Naive thymus-derived CD8-positive, alpha-beta T cell (primary cell): ENCODE data around the gene IL3. TPM values are rescaled to one million over a fixed set of nuclear protein-coding genes. Genes with fewer than 3 reads are reported as not detected.

Source experiments
- ATAC-seq, 2 donors: fragments of 150-1000 bp; cut with Tn5 transposase in 1 of 2; sonication (Bioruptor Pico), chemical (Tn5 transposase) in 1 of 2; 1 replicate in 1 of 2; 2 replicates in 1 of 2; pipeline ENCODE4 v1.10.0; 2021; ENCODE audit warnings: mild to moderate bottlenecking in 2 of 2, moderate library complexity in 2 of 2
- POLR2A ChIA-PET: fragments of 350-600 bp; sonication (Branson Sonifier 250); formaldehyde crosslinking; loops from one replicate; lab custom pipeline; 2021; ENCODE audit warnings: antibody characterized with exemption; lab: Charles Lee
- DNase-seq, 10 donors: peaks; one replicate each; pipeline versions ENCODE4 v3.0.0 to v3.0.0-alpha.2; 2020 to 2022
- H3K27ac Mint-ChIP-seq, 10 donors: one replicate each; pipeline ENCODE4 v1.8.0; 2020 to 2022; ENCODE audit warnings: mild to moderate bottlenecking in 10 of 10, mixed read lengths in 10 of 10, moderate library complexity in 4 of 10, inconsistent platforms in 1 of 10
- H3K27me3 Mint-ChIP-seq, 5 donors: one replicate each; pipeline ENCODE4 v1.8.0; 2021 to 2022; ENCODE audit warnings: mixed read lengths in 5 of 5
- H3K36me3 Mint-ChIP-seq, 3 donors: one replicate each; pipeline ENCODE4 v1.8.0; 2020 to 2022; ENCODE audit warnings: mixed read lengths in 3 of 3, mild to moderate bottlenecking in 2 of 3, inconsistent platforms in 1 of 3
- H3K4me1 Mint-ChIP-seq, 4 donors: one replicate each; pipeline ENCODE4 v1.8.0; 2021 to 2022; ENCODE audit warnings: mixed read lengths in 4 of 4
- H3K4me3 Mint-ChIP-seq, 10 donors: one replicate each; pipeline ENCODE4 v1.8.0; 2020 to 2022; ENCODE audit warnings: mild to moderate bottlenecking in 10 of 10, mixed read lengths in 10 of 10, moderate library complexity in 6 of 10, inconsistent platforms in 1 of 10
- H3K9me3 Mint-ChIP-seq, 9 donors: one replicate each; pipeline ENCODE4 v1.8.0; 2020 to 2022; ENCODE audit warnings: mixed read lengths in 9 of 9, mild to moderate bottlenecking in 3 of 9, inconsistent platforms in 1 of 9, moderate library complexity in 1 of 9
- polyA plus RNA-seq, 3 donors: library from polyadenylated mRNA; unstranded; fragments of 300-500 nt; fragmentation: Illumina TruSeq; gene quantifications; one replicate each; pipeline ENCODE4 v1.2.3, GENCODE V29; 2021
- total RNA-seq, 8 experiments: library from RNA in 2 of 8; stranded (reverse) in 2 of 8; gene quantifications; one replicate each; pipeline ENCODE4 v1.2.3 and lab custom pipeline; 2021 to 2026

IL3 gene
- not detected for total RNA-seq
- not detected for polyA plus RNA-seq
- total RNA-seq (lab: John Stamatoyannopoulos, UW): 0 to 1.1 (median 0.04) reads per million in 6 experiments

DNA sequence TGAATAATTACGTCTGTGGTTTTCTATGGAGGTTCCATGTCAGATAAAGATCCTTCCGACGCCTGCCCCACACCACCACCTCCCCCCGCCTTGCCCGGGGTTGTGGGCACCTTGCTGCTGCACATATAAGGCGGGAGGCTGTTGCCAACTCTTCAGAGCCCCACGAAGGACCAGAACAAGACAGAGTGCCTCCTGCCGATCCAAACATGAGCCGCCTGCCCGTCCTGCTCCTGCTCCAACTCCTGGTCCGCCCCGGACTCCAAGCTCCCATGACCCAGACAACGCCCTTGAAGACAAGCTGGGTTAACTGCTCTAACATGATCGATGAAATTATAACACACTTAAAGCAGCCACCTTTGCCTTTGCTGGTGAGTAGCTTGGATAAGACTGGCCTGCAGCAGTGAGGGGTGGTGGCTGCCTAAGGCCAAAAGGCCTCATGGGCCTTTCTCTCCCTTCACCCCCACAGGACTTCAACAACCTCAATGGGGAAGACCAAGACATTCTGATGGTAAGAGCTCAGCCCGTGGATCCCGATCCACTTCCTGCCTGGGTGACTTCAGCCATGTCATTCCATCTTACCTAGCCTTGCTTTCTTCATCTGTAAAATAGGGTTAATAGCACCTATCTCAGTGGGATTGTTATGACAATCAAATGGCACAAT, at the start of gene IL3:
IL3 (plus strand) TSS at position 155 of the 661 bp plus-strand sequence; CDS start at position 207, 52 bp downstream.
- Mint-ChIP-seq H3K36me3 (no peaks in the 10 kb centered on the region), H3K9me3 (no peaks in the 10 kb centered on the region), H3K4me3 (no peak within 1 kb of the TSS), H3K27ac (peak within 1 kb of the TSS in 4 of 10 donors; percentile 17 to 40 (median 30)), H3K27me3 (no peaks in the 10 kb centered on the region), H3K4me1 (peaks cover 18 to 38% (median 33%) of the 10 kb centered on the region in 4 donors)
- POLR2A ChIA-PET: interaction anchor here (0.6 kb wide), 1 partner anchor 933 kb away, joined by 3 read pairs; no protein-coding TSS in a partner anchor
- DNase-seq (peak in 2 of 10 donors; percentile 15 to 54), ATAC-seq (no peak)

- H3K9me3 Mint-ChIP-seq: no peaks in the 10 kb centered on the region
- peak overlapping the region in 3 of 10 donors; percentile 18 to 90 (median 35) for H3K27ac Mint-ChIP-seq
- peaks cover 14 to 31% (median 26%) of the 10 kb centered on the region in 4 donors for H3K4me1 Mint-ChIP-seq
- H3K4me3 Mint-ChIP-seq: peak overlapping the region; percentile 74 to 89 (median 80)
- H3K27me3 Mint-ChIP-seq: peaks cover 3 to 24% (median 20%) of the 10 kb centered on the region in 5 donors
- DNase-seq: peak in 1 of 10 donors; percentile 57
- H3K36me3 Mint-ChIP-seq: no peaks in the 10 kb centered on the region
- ATAC-seq: peak in 1 of 2 donors; percentile 25
- POLR2A ChIA-PET: interaction anchor here (0.8 kb wide), 1 partner anchor 10 kb away, joined by 4 read pairs; no protein-coding TSS in a partner anchor
Observed at GRCh38 chr5:132010989-132011621, 49.4 kb upstream of the IL3 start.

DNA sequence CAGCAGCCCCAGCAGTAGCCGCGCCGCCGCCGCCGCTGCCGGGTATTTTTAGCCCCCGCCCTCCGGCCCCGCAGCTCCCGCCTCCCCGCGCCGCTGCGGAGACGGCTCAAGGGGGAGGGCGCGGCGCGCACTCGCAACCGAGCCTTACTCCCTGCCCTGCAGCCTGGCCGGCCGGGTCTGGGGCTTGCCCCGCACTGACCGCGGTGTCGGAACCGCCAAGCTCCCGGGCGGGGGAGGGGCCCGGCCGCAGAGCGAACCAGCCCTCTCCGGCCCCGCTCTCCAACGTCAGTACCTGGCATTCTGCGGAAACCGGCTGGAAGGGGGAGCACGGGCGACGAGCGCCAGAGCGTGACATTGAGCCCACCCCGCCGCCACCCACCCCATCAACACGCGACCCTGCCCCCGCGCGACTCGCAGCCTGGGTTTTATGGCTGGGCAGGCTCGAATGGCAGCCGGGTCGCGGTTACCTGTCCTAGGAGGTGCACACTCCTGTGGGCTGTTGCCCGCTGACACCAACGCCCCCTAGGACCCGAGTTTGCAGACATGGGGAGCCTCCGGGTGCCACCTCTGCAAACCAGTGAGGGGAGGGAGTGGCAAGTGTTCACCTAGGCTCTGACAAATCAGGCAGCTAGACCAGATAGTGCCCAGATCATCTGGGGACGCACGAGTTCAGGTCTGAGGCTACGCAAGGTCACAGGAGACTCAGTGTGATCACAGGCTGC, 48.7 kb upstream of the IL3 start, which contains the start of gene ACSL6:
ACSL6 (minus strand) TSS at position 37 of the 722 bp plus-strand sequence. CDS start 105 bp downstream, outside the sequence.
- ATAC-seq (peak; percentile 71 to 82), DNase-seq (peak in 9 of 10 donors; percentile 10 to 58 (median 39))
- no peaks in the 10 kb centered on the region for H3K9me3 Mint-ChIP-seq
- peak within 1 kb of the TSS; percentile 74 to 89 (median 80) for H3K4me3 Mint-ChIP-seq
- peaks cover 4 to 31% (median 21%) of the 10 kb centered on the region in 5 donors for H3K27me3 Mint-ChIP-seq
- peaks cover 16 to 38% (median 29%) of the 10 kb centered on the region in 4 donors for H3K4me1 Mint-ChIP-seq
- H3K36me3 Mint-ChIP-seq: no peaks in the 10 kb centered on the region
- peak within 1 kb of the TSS in 4 of 10 donors; percentile 23 to 90 (median 36) for H3K27ac Mint-ChIP-seq
- POLR2A ChIA-PET: interaction anchor here (0.8 kb wide), 1 partner anchor 10 kb away, joined by 4 read pairs; no protein-coding TSS in a partner anchor

GRCh38 chr5:132012371-132013005, 48.0 kb upstream of the IL3 start:
- H3K36me3 Mint-ChIP-seq: no peaks in the 10 kb centered on the region
- H3K4me1 Mint-ChIP-seq: peaks cover 21 to 41% (median 33%) of the 10 kb centered on the region in 4 donors
- peaks cover 4 to 38% (median 21%) of the 10 kb centered on the region in 5 donors for H3K27me3 Mint-ChIP-seq
- peak in 3 of 10 donors; percentile 29 to 32 (median 31) for DNase-seq
- peak overlapping the region in 1 of 10 donors; percentile 68 for H3K27ac Mint-ChIP-seq
- H3K4me3 Mint-ChIP-seq: peak overlapping the region; percentile 59 to 83 (median 75)
- no peaks in the 10 kb centered on the region for H3K9me3 Mint-ChIP-seq
- ATAC-seq: peak in 1 of 2 donors; percentile 36
- POLR2A ChIA-PET: no interaction called here

GRCh38 chr5:132013006-132013689, 47.3 kb upstream of the IL3 start:
- peaks cover 22 to 43% (median 31%) of the 10 kb centered on the region in 4 donors for H3K4me1 Mint-ChIP-seq
- no peaks in the 10 kb centered on the region for H3K36me3 Mint-ChIP-seq
- H3K9me3 Mint-ChIP-seq: no peaks in the 10 kb centered on the region
- H3K4me3 Mint-ChIP-seq: peak overlapping the region in 4 of 10 donors; percentile 14 to 57 (median 32)
- DNase-seq (peak in 1 of 10 donors; percentile 11), ATAC-seq (no peak)
- POLR2A ChIA-PET: no interaction called here
- peaks cover 4 to 44% (median 21%) of the 10 kb centered on the region in 5 donors for H3K27me3 Mint-ChIP-seq
- peak overlapping the region in 1 of 10 donors; percentile 68 for H3K27ac Mint-ChIP-seq

DNA sequence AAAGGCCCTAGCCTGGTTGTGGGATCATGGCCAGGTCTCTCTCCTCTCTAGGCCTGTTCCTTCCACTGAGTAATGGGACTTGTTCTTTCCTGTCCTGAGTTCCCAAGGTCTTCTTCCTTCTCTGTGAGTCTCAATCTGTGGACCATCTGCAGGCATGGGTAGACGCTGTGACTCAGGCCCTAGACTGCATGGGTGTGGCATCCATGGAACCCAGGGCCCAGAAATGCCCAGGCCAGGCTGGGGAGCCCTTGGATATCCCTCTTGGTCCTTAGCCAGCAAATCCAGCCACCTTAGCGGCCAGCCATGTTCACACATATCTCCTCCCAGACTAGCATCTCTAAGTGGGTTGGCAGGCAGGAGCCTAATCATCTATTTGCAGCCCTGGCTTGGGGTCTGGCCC, 46.7 kb upstream of the IL3 start:
- ATAC-seq (no peak), DNase-seq (peak in 1 of 10 donors; percentile 9)
- peaks cover 22 to 43% (median 31%) of the 10 kb centered on the region in 4 donors for H3K4me1 Mint-ChIP-seq
- no peaks in the 10 kb centered on the region for H3K9me3 Mint-ChIP-seq
- POLR2A ChIA-PET: no interaction called here
- peak overlapping the region in 6 of 10 donors; percentile 14 to 57 (median 22) for H3K4me3 Mint-ChIP-seq
- H3K36me3 Mint-ChIP-seq: no peaks in the 10 kb centered on the region
- peaks cover 4 to 45% (median 21%) of the 10 kb centered on the region in 5 donors for H3K27me3 Mint-ChIP-seq
- peak overlapping the region in 1 of 10 donors; percentile 58 for H3K27ac Mint-ChIP-seq

- H3K9me3 Mint-ChIP-seq: no peaks in the 10 kb centered on the region
- H3K36me3 Mint-ChIP-seq: no peaks in the 10 kb centered on the region
- H3K4me3 Mint-ChIP-seq: no peak overlapping the region
- H3K27me3 Mint-ChIP-seq: peaks cover 4 to 34% (median 9%) of the 10 kb centered on the region in 5 donors
- DNase-seq (no peak), ATAC-seq (no peak)
- H3K27ac Mint-ChIP-seq: no peak overlapping the region
- peaks cover 22 to 44% (median 41%) of the 10 kb centered on the region in 4 donors for H3K4me1 Mint-ChIP-seq
- POLR2A ChIA-PET: no interaction called here
Observed at GRCh38 chr5:132016721-132017250, 43.7 kb upstream of the IL3 start.

- ATAC-seq (no peak), DNase-seq (peak in 1 of 10 donors; percentile 13)
- POLR2A ChIA-PET: no interaction called here
- H3K36me3 Mint-ChIP-seq: no peaks in the 10 kb centered on the region
- H3K27me3 Mint-ChIP-seq: peaks cover 4 to 32% (median 8%) of the 10 kb centered on the region in 5 donors
- H3K4me1 Mint-ChIP-seq: peaks cover 21 to 40% (median 37%) of the 10 kb centered on the region in 4 donors
- H3K9me3 Mint-ChIP-seq: no peaks in the 10 kb centered on the region
- no peak overlapping the region for H3K4me3 Mint-ChIP-seq
- H3K27ac Mint-ChIP-seq: no peak overlapping the region
Observed at GRCh38 chr5:132017316-132017715, 43.1 kb upstream of the IL3 start.

DNA sequence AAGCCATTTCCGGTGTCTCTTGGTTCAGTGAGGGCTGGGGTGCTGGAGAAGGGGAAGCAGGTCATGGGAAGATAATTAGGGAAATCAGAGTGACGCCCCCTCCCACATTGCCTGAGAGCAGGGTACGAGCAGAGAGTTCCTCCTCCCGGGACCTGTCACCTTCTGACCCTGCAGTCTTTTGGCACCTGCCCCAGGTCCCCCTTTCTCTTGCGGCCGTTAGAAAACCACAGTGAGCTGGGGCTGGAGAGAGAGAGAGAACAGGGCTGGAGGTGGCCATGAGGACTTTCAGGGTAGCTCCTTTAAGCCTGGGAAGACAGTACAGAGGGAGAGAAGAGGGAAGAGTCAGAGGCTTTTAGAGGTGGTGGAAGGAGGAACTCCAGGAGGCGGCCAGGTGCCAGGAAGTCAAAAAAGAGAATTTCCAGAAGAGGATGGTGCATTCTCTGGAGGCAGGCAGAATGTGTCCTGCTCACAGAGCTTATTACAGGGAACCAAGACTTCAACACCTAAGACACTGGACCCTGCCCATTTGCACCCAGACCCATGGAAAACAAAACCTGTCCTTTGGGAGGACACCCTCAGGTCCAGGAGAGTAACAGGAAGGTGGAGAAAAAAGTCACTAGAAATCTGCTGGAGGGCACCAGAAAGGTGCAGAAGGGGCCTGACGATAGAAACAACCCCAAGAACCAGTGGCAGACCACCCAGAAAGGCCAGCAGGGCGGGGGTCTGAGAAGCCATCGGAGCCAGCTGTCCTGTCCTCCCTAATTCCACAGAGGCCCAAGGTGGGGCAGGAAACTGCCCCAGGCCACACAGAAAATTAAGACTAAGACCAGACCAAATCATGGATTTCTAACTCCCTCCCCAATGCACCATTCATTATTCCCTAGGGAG, 42.5 kb upstream of the IL3 start:
- ATAC-seq: no peak
- POLR2A ChIA-PET: no interaction called here
- Mint-ChIP-seq H3K4me1 (peaks cover 18 to 35% (median 33%) of the 10 kb centered on the region in 4 donors), H3K36me3 (no peaks in the 10 kb centered on the region), H3K27ac (peak overlapping the region in 3 of 10 donors; percentile 6 to 39 (median 15)), H3K9me3 (no peaks in the 10 kb centered on the region), H3K4me3 (peak overlapping the region in 1 of 10 donors; percentile 8), H3K27me3 (peaks cover 1 to 25% (median 3%) of the 10 kb centered on the region in 5 donors)
- peak in 1 of 10 donors; percentile 7 for DNase-seq

GRCh38 chr5:132019337-132019736, 41.1 kb upstream of the IL3 start:
- POLR2A ChIA-PET: no interaction called here
- Mint-ChIP-seq H3K27me3 (peaks cover 0 to 25% (median 2%) of the 10 kb centered on the region in 5 donors), H3K4me3 (no peak overlapping the region), H3K36me3 (no peaks in the 10 kb centered on the region), H3K9me3 (no peaks in the 10 kb centered on the region), H3K4me1 (peaks cover 18 to 35% (median 33%) of the 10 kb centered on the region in 4 donors), H3K27ac (peak overlapping the region in 2 of 10 donors; percentile 15 to 48)
- DNase-seq (no peak), ATAC-seq (no peak)
